Stimulated activated naive B cell treated with anti-CD40 and anti-IgM and Interleukin-4, amounts not matched to agents 10 μg/mL and 1 μg/mL and 100 μg/mL, for 72 hours (primary cell): ENCODE data around the gene WDR73.
A peak's percentile ranks its signal among the peaks of the same experiment; 100 is the strongest.
"Not testable (repeated sequence)": the region's sequence is repeated elsewhere in the genome, so short reads cannot be mapped to it uniquely, and the experiment has no call there.

ENCODE experiments used
- ATAC-seq, 2 donors: fragments of 150-1000 bp; cut with Tn5 transposase; replicated peaks; 2 replicates each; pipeline ENCODE4 v1.10.0; 2021; ENCODE audit warnings: moderate library complexity in 1 of 2
- DNase-seq: peaks from one replicate; pipeline ENCODE4 v3.0.0; 2021
- H3K27ac Mint-ChIP-seq: one replicate; pipeline ENCODE4 v1.8.0; 2022; ENCODE audit warnings: mild to moderate bottlenecking, mixed read lengths
- H3K27me3 Mint-ChIP-seq, 2 donors: one replicate each; pipeline ENCODE4 v1.8.0; 2022; ENCODE audit warnings: mixed read lengths in 2 of 2
- H3K36me3 Mint-ChIP-seq, 2 donors: one replicate each; pipeline ENCODE4 v1.8.0; 2022; ENCODE audit warnings: mixed read lengths in 2 of 2, mild to moderate bottlenecking in 1 of 2
- H3K4me1 Mint-ChIP-seq, 2 donors: one replicate each; pipeline ENCODE4 v1.8.0; 2022; ENCODE audit warnings: mixed read lengths in 2 of 2, mild to moderate bottlenecking in 1 of 2
- H3K4me3 Mint-ChIP-seq, 2 donors: one replicate each; pipeline ENCODE4 v1.8.0; 2022; ENCODE audit warnings: mild to moderate bottlenecking in 2 of 2, mixed read lengths in 2 of 2, moderate library complexity in 1 of 2
- H3K9me3 Mint-ChIP-seq, 2 donors: one replicate each; pipeline ENCODE4 v1.8.0; 2022; ENCODE audit warnings: mixed read lengths in 2 of 2, mild to moderate bottlenecking in 1 of 2

WDR73 gene

GRCh38 chr15:84645997-84646396 lies 8.1 kb downstream of the WDR73 start:
- Mint-ChIP-seq H3K4me1 (peaks cover 13 to 14% of the 10 kb centered on the region in 2 donors), H3K27me3 (no peaks in the 10 kb centered on the region), H3K36me3 (peaks cover 30 to 45% of the 10 kb centered on the region in 2 donors), H3K27ac (no peak overlapping the region), H3K9me3 (no peaks in the 10 kb centered on the region), H3K4me3 (no peak overlapping the region)
- no peak for ATAC-seq
- no peak for DNase-seq

GRCh38 chr15:84645496-84645895 lies 8.6 kb downstream of the WDR73 start:
- DNase-seq (no peak), ATAC-seq (no peak)
- peaks cover 13 to 14% of the 10 kb centered on the region in 2 donors for H3K4me1 Mint-ChIP-seq
- no peak overlapping the region for H3K4me3 Mint-ChIP-seq
- no peaks in the 10 kb centered on the region for H3K9me3 Mint-ChIP-seq
- no peaks in the 10 kb centered on the region for H3K27me3 Mint-ChIP-seq
- H3K27ac Mint-ChIP-seq, result peak overlapping the region; percentile 65
- H3K36me3 Mint-ChIP-seq, result peaks cover 32 to 48% of the 10 kb centered on the region in 2 donors

GRCh38 chr15:84643838-84644237 lies 10.2 kb downstream of the WDR73 start:
- H3K36me3 Mint-ChIP-seq, result peaks cover 32 to 54% of the 10 kb centered on the region in 2 donors

GRCh38 chr15:84642640-84643039 lies 11.4 kb downstream of the WDR73 start:
- peaks cover 29 to 53% of the 10 kb centered on the region in 2 donors for H3K36me3 Mint-ChIP-seq
- not testable (repeated sequence) for ATAC-seq, H3K9me3 Mint-ChIP-seq, H3K27me3 Mint-ChIP-seq, H3K4me3 Mint-ChIP-seq, H3K4me1 Mint-ChIP-seq, H3K27ac Mint-ChIP-seq, DNase-seq

More at GRCh38 chr15:84643838-84644237, 10.2 kb downstream of the WDR73 start:
- Mint-ChIP-seq H3K4me1 (peaks cover 8 to 11% of the 10 kb centered on the region in 2 donors), H3K27me3 (no peaks in the 10 kb centered on the region), H3K27ac (no peak overlapping the region), H3K4me3 (no peak overlapping the region), H3K9me3 (no peaks in the 10 kb centered on the region)
- ATAC-seq, result no peak
- no peak for DNase-seq

- H3K4me1 Mint-ChIP-seq, ATAC-seq, H3K27me3 Mint-ChIP-seq, DNase-seq, H3K9me3 Mint-ChIP-seq, H3K4me3 Mint-ChIP-seq, H3K27ac Mint-ChIP-seq: not testable (repeated sequence)
- H3K36me3 Mint-ChIP-seq, result peaks cover 25 to 51% of the 10 kb centered on the region in 2 donors
These were observed 12.2 kb downstream of the WDR73 start for GRCh38 chr15:84641871-84642270.

DNA sequence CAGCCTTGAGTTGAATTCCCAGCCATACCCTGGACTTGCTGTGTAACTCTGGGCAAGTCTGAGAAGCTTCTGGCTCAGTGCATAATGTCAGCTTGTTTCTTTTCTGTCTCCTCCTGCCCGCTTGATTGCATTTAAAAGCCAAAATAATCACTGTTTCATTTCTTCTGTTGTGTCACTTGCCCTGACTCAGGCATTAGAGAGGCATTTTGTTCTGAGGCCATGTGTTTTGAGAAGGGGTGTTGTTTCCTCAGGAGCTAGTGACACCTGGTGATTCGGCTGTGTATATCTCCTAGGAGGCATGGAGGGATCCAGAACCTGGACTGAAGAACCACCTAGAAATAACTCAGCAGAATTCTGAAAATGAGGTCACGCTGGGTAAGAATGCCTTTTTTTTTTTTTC lies 16.0 kb downstream of the WDR73 start:
- Mint-ChIP-seq H3K9me3 (no peaks in the 10 kb centered on the region), H3K4me3 (no peak overlapping the region), H3K36me3 (peaks cover 18 to 40% of the 10 kb centered on the region in 2 donors), H3K27ac (no peak overlapping the region), H3K4me1 (peaks cover 15 to 25% of the 10 kb centered on the region in 2 donors), H3K27me3 (no peaks in the 10 kb centered on the region)
- no peak for DNase-seq
- ATAC-seq, result no peak

DNA sequence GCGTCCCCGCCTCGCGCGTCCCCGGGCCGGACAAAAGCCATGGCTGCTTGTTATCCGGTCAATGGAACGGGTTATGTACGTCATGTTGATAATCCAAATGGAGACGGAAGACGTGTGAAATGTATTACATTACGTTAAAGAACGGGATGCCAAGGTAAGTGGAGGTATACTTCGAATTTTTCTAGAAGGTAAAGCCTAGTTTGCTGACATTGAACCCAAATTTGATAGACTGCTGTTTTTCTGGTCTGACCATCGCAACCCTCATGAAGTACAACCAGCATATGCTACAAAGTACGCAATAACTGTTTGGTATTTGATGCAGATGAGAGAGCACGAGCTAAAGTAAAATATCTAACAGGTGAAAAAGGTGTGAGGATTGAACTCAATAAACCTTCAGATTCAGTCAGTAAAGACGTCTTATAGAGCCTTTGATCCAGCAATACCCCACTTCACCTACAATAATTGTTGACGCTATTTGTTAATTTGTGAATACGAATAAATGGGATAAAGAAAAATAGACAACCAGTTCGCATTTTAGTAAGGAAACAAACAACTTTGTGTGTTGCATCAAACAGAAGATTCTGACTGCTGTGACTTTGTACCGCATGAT lies 19.8 kb downstream of the WDR73 start:
- DNase-seq (no peak), ATAC-seq (no peak)
- Mint-ChIP-seq H3K9me3 (no peaks in the 10 kb centered on the region), H3K4me1 (peaks cover 26 to 54% of the 10 kb centered on the region in 2 donors), H3K36me3 (peaks cover 11 to 26% of the 10 kb centered on the region in 2 donors), H3K4me3 (peak overlapping the region; percentile 93 to 96), H3K27me3 (no peaks in the 10 kb centered on the region), H3K27ac (no peak overlapping the region)

DNA sequence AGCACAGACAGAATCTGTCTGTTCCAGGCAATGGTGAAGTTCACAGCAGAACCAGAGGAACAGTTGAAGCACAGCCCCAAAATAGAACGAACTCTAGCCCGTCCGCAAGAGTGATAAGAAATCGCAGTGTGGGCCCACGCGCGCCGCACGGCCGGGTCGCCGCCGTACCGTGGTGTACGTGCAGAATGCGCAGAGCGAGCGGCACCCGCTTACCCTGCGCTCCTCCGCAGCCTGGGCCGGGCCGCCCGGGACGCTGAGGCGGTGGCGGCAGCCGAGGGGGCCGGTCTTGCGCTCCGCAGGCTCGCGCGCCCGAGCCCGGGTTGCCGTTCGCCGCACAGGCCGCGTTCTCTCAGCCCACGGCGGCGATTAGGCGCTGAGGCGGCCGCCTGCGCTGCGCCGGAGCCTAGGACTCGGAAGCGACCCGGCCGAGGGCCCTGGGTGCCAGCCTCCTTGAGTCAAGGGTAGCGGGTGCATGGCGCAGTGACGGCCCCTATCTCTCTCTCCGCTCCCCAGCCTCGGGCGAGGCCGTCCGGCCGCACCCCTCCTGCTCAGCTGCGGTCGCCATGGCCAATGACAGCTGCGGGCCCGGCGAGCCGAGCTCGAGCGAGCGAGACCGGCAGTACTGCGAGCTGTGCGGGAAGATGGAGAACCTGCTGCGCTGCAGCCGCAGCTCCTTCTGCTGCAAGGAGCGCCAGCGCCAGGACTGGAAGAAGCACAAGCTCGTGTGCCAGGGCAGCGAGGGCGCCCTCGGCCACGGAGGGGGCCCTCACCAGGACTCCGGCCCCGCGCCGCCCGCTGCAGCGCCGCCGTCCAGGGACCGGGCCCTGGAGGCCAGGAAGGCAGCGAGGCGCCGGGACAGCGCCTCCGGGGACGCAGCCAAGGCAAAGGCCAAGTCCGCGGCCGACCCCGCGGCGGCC lies 20.5 kb downstream of the WDR73 start:
- H3K4me3 Mint-ChIP-seq, result peak overlapping the region; percentile 93 to 96
- H3K9me3 Mint-ChIP-seq, result no peaks in the 10 kb centered on the region
- peak overlapping the region; percentile 92 for H3K27ac Mint-ChIP-seq
- peak; percentile 65 to 71 for ATAC-seq
- DNase-seq, result peak; percentile 46
- H3K27me3 Mint-ChIP-seq, result no peaks in the 10 kb centered on the region
- peaks cover 11 to 23% of the 10 kb centered on the region in 2 donors for H3K36me3 Mint-ChIP-seq
- peaks cover 26 to 55% of the 10 kb centered on the region in 2 donors for H3K4me1 Mint-ChIP-seq

DNA sequence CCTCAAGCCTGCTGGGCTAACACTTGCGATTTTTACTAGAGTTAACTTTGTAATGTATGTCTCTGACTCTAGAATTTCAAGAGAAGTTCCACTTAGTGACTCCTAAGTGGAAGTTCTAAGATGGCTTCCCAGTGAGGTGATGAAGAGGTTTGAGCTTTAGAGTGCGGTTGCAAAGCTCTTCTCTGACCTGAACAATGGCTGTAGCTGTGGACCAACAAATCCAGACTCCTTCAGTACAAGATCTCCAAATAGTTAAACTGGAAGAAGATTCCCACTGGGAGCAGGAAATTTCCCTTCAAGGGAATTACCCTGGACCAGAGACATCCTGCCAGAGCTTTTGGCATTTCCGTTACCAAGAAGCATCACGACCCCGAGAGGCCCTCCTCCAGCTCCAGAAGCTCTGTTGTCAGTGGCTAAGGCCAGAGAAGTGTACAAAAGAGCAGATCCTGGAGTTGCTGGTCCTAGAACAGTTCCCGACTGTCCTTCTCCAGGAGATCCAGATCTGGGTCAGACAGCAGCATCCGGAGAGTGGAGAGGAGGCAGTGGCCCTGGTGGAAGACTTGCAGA lies 22.3 kb downstream of the WDR73 start:
- DNase-seq (no peak), ATAC-seq (peak; percentile 1 to 14)
- Mint-ChIP-seq H3K27ac (peak overlapping the region; percentile 97), H3K4me1 (peaks cover 24 to 50% of the 10 kb centered on the region in 2 donors), H3K36me3 (peaks cover 7 to 15% of the 10 kb centered on the region in 2 donors), H3K4me3 (peak overlapping the region; percentile 93 to 97), H3K27me3 (no peaks in the 10 kb centered on the region), H3K9me3 (no peaks in the 10 kb centered on the region)

DNA sequence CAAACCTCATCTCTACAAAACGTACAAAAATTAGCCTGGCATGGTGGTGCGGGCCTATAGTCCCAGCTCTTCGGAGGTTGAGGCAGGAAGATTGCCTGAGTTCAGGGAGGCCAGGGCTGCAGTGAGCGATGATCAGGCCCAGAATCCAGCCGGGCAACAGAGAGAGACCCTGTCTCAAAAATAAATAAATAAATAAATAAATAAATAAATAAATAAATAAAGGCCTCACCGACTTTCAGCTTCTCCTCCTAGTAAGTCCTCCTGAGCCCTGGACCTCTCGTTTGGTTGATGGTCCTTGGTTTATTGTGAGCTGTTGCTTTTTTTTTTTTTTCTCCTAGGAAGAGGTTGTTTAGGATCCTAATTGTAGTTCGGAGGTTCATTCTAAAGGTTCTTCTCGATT lies 25.1 kb downstream of the WDR73 start:
- DNase-seq (no peak), ATAC-seq (no peak)
- peaks cover 11 to 17% of the 10 kb centered on the region in 2 donors for H3K36me3 Mint-ChIP-seq
- peaks cover 15 to 32% of the 10 kb centered on the region in 2 donors for H3K4me1 Mint-ChIP-seq
- no peaks in the 10 kb centered on the region for H3K9me3 Mint-ChIP-seq
- no peak overlapping the region for H3K27ac Mint-ChIP-seq
- H3K4me3 Mint-ChIP-seq, result no peak overlapping the region
- no peaks in the 10 kb centered on the region for H3K27me3 Mint-ChIP-seq

DNA sequence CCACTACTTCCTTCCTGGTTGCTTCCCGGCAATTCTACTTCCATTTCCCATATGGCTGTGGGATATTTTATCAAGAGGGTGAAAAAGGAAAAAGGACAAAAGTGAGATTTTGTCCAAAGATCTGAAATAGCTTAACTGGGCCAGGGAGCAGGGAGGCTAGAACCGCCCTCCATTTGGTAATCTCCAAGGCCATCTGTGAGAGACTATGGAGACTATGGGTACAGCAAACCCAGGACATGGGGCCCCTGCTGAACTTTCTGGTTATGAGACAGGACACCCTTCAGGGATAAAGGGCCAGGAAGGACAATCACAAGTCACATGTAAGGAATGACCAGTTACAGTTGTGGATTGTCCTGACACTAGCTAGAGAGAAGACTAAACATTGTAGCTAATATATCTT lies 29.0 kb downstream of the WDR73 start:
- DNase-seq, result no peak
- Mint-ChIP-seq H3K4me1 (peaks cover 2 to 9% of the 10 kb centered on the region in 2 donors), H3K36me3 (peaks cover 32 to 45% of the 10 kb centered on the region in 2 donors), H3K27ac (peak overlapping the region; percentile 20), H3K9me3 (peaks cover 11 to 13% of the 10 kb centered on the region in 2 donors), H3K27me3 (no peaks in the 10 kb centered on the region), H3K4me3 (no peak overlapping the region)
- no peak for ATAC-seq

GRCh38 chr15:84624359-84624758 lies 29.7 kb downstream of the WDR73 start:
- Mint-ChIP-seq H3K27ac (no peak overlapping the region), H3K36me3 (peaks cover 32 to 53% of the 10 kb centered on the region in 2 donors), H3K4me1 (peaks cover 0 to 1% of the 10 kb centered on the region in 2 donors)

GRCh38 chr15:84621358-84621979 lies 32.6 kb downstream of the WDR73 start:
- peaks cover 32 to 54% of the 10 kb centered on the region in 2 donors for H3K36me3 Mint-ChIP-seq
- no peak for DNase-seq

More at GRCh38 chr15:84624359-84624758, 29.7 kb downstream of the WDR73 start:
- H3K9me3 Mint-ChIP-seq, result peaks cover 11 to 13% of the 10 kb centered on the region in 2 donors
- H3K4me3 Mint-ChIP-seq, result no peak overlapping the region
- no peaks in the 10 kb centered on the region for H3K27me3 Mint-ChIP-seq
- DNase-seq, result no peak
- ATAC-seq, result no peak

GRCh38 chr15:84620626-84621025 lies 33.5 kb downstream of the WDR73 start:
- ATAC-seq (no peak), DNase-seq (no peak)
- Mint-ChIP-seq H3K9me3 (peaks cover 11 to 13% of the 10 kb centered on the region in 2 donors), H3K27ac (no peak overlapping the region), H3K4me3 (no peak overlapping the region), H3K36me3 (peaks cover 33 to 55% of the 10 kb centered on the region in 2 donors), H3K4me1 (peaks cover 5 to 6% of the 10 kb centered on the region in 2 donors), H3K27me3 (no peaks in the 10 kb centered on the region)

More at GRCh38 chr15:84621358-84621979, 32.6 kb downstream of the WDR73 start:
- Mint-ChIP-seq H3K27me3 (no peaks in the 10 kb centered on the region), H3K4me3 (no peak overlapping the region), H3K9me3 (peaks cover 11 to 13% of the 10 kb centered on the region in 2 donors), H3K27ac (no peak overlapping the region), H3K4me1 (peaks cover under 1 to 2% of the 10 kb centered on the region in 2 donors)
- ATAC-seq, result no peak
